ENCODE data around the gene IMMP2L. TPM values are rescaled to one million over a fixed set of nuclear protein-coding genes. Genes with fewer than 3 reads are reported as not detected.

The IMMP2L gene
- total and polyA plus RNA-seq, 3 experiments from 2014 or later, result 13.7 to 23.5 (median 18.0) TPM

DNA sequence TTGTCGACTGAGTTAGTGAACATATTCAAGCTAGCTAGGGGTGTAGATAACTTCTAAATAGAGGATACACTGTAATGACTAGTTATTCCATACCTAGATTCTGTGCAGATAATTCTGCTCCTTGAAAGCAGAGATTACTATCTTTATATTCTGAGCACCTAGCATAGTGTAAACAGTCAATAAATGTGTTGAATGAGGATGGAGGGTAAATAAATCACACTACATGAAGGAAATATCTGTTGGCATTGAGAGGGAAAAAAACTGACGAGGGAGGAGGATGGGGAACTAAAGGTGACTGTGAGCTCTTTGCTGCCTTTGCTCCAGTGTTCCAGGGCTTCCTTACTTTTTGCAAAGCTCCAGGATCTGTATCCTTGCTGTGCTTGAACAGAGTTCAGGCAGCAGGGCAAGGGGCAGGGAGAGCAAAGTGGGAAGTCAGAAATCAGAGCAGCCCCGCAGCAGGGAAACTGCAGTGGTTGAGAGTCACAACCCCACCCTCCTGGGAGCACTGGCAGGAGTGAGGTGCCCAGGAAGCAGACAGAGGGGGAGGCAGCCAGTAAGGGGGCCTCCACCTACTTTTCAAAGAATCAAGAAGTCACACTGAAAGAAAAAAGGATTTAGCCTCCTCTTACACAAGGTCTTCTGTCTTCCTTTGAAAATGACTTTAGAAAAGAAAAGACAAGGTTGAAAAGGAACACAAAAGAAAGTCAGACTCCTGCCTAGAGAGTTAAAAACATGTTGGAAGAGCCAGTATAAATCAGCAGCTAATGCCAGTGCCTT lies 543.1 kb downstream of the IMMP2L start:
- peaks cover 0 to 9% (median 6%) of the 10 kb centered on the region in 3 donors for H3K36me3 Mint-ChIP-seq
- H3K9me3 ChIP-seq (ENCODE audit: low read length), result no peaks in the 10 kb centered on the region
- H3K4me1 ChIP-seq (ENCODE audit: insufficient read depth, low read length), result peaks cover 56% of the 10 kb centered on the region
- CTCF ChIA-PET, result no interaction called here
- H3K27me3 Mint-ChIP-seq, result no peaks in the 10 kb centered on the region
- H3K36me3 ChIP-seq (ENCODE audit: insufficient read depth, low read length), result no peaks in the 10 kb centered on the region
- no peak for DNase-seq
- no peaks in the 10 kb centered on the region for H3K27me3 ChIP-seq (ENCODE audit: insufficient read depth, low read length, poor library complexity, severe bottlenecking)
- H3K9me3 Mint-ChIP-seq, result no peaks in the 10 kb centered on the region
- peaks cover 22 to 71% (median 33%) of the 10 kb centered on the region in 3 donors for H3K4me1 Mint-ChIP-seq
- H3K4me3 ChIP-seq (ENCODE audit: low read length), result peak overlapping the region; percentile 10
- H3K27ac ChIP-seq (ENCODE audit: low read depth, low read length), result no peak overlapping the region
- POLR2A ChIA-PET, result no interaction called here
- peak overlapping the region in 2 of 7 donors; percentile 4 to 16 for H3K4me3 Mint-ChIP-seq
- peak overlapping the region in 4 of 8 donors; percentile 22 to 61 (median 38) for H3K27ac Mint-ChIP-seq

DNA sequence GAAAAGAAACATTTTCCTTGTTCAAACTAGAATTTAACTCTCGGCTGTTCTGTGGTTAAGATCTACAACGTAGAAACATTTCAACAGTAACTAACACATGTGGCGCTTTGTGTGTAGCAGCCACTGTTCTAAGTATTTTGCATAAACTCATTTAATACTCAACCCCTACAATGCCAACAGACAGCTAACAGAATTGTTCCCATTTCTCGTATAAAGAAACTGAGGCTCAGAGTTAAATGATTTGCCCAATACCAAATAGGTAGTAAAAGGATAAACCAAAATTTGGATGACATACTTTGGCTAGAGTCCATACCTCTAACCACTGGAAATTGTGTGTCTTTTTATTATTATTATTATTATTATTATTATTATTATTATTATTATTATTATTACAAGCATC lies 543.8 kb downstream of the IMMP2L start:
- Mint-ChIP-seq H3K4me3 (no peak overlapping the region), H3K27me3 (no peaks in the 10 kb centered on the region), H3K4me1 (peaks cover 25 to 70% (median 38%) of the 10 kb centered on the region in 3 donors), H3K27ac (no peak overlapping the region), H3K36me3 (peaks cover 0 to 9% (median 6%) of the 10 kb centered on the region in 3 donors), H3K9me3 (no peaks in the 10 kb centered on the region)
- no peaks in the 10 kb centered on the region for H3K27me3 ChIP-seq (ENCODE audit: insufficient read depth, low read length, poor library complexity, severe bottlenecking)
- ChIA-PET POLR2A (no interaction called here), CTCF (no interaction called here)
- H3K36me3 ChIP-seq (ENCODE audit: insufficient read depth, low read length), result no peaks in the 10 kb centered on the region
- H3K4me1 ChIP-seq (ENCODE audit: insufficient read depth, low read length), result peaks cover 56% of the 10 kb centered on the region
- no peak overlapping the region for H3K27ac ChIP-seq (ENCODE audit: low read depth, low read length)
- no peaks in the 10 kb centered on the region for H3K9me3 ChIP-seq (ENCODE audit: low read length)
- no peak overlapping the region for H3K4me3 ChIP-seq (ENCODE audit: low read length)
- no peak for DNase-seq

DNA sequence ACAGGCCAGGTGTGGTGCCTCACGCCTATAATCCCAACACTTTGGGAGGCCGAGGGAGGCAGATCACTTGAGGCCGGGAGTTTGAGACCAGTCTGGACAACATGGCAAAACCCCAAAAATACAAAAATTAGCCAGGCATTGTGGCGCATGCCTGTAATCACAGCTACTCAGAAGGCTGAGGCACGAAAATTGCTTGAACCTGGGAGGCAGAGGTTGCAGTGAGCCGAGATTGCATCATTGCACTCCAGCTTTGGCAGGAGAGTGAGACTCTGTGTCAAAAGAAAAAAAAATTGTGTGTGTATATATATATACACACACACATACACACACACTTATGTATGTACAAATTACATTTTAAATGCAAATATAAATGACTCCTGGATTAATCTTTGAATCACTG lies 548.2 kb downstream of the IMMP2L start:
- peaks cover 45 to 78% (median 65%) of the 10 kb centered on the region in 3 donors for H3K4me1 Mint-ChIP-seq
- peak overlapping the region in 5 of 8 donors; percentile 8 to 94 (median 49) for H3K27ac Mint-ChIP-seq
- no peaks in the 10 kb centered on the region for H3K9me3 ChIP-seq (ENCODE audit: low read length)
- no peaks in the 10 kb centered on the region for H3K27me3 ChIP-seq (ENCODE audit: insufficient read depth, low read length, poor library complexity, severe bottlenecking)
- DNase-seq, result no peak
- no peaks in the 10 kb centered on the region for H3K9me3 Mint-ChIP-seq
- no peak overlapping the region for H3K27ac ChIP-seq (ENCODE audit: low read depth, low read length)
- H3K36me3 ChIP-seq (ENCODE audit: insufficient read depth, low read length), result no peaks in the 10 kb centered on the region
- ChIA-PET POLR2A (interaction anchor here (0.6 kb wide), 1 partner anchor 77 kb away, joined by 3 read pairs; no protein-coding TSS in a partner anchor), CTCF (no interaction called here)
- no peaks in the 10 kb centered on the region for H3K27me3 Mint-ChIP-seq
- H3K4me1 ChIP-seq (ENCODE audit: insufficient read depth, low read length), result peaks cover 65% of the 10 kb centered on the region
- no peak overlapping the region for H3K4me3 Mint-ChIP-seq
- H3K4me3 ChIP-seq (ENCODE audit: low read length), result no peak overlapping the region
- H3K36me3 Mint-ChIP-seq, result no peaks in the 10 kb centered on the region

DNA sequence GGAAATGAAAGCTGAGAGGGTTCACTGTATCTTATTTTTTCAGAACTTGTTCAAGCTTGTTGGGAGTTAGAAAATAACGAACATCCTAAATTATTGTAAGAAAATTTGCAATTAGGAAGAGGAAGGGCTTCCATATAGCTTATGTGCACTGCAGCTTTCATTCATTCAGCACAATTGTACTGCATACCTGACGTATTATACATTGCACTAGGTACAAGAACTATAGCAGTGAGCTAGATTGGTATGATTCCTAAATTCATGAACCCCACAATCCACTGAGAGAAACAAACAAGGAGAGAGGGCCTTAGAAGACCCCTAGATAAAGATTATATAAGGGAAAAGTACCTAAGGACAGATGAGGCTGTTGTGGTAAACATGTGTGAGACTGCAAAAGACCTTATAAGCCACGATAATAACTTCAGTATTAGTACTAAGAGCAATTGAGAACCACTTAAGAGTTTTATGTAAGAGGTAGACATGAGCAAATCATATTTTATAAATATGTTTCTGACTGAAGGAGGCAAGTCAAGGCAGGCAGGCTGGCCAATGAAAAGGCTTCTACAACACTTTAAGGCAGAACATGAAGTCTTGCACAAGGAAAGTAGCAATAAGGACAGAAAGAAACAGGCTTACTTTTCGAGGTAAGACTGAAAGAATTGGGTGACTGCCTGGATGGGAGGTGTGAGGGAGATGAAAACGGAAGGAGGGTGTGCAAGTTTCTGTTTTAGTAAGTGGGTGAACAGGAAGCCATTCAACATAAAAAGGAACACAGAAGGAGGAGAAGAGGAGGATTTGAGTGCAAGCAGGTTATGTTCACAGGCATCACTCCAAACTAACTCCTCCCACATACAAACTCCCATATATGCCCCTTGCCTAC lies 549.3 kb downstream of the IMMP2L start:
- no peaks in the 10 kb centered on the region for H3K36me3 Mint-ChIP-seq
- POLR2A ChIA-PET, result interaction anchor here (0.6 kb wide), 2 partner anchors 77 to 78 kb away, joined by 3 to 10 read pairs; no protein-coding TSS in a partner anchor
- H3K9me3 Mint-ChIP-seq, result no peaks in the 10 kb centered on the region
- H3K27ac ChIP-seq (ENCODE audit: low read depth, low read length), result no peak overlapping the region
- no peaks in the 10 kb centered on the region for H3K27me3 ChIP-seq (ENCODE audit: insufficient read depth, low read length, poor library complexity, severe bottlenecking)
- no peaks in the 10 kb centered on the region for H3K9me3 ChIP-seq (ENCODE audit: low read length)
- H3K4me3 ChIP-seq (ENCODE audit: low read length), result peak overlapping the region; percentile 22
- peak overlapping the region in 7 of 8 donors; percentile 72 to 94 (median 83) for H3K27ac Mint-ChIP-seq
- no peaks in the 10 kb centered on the region for H3K27me3 Mint-ChIP-seq
- peak in 3 of 5 donors; percentile 41 to 73 (median 47) for DNase-seq
- no peaks in the 10 kb centered on the region for H3K36me3 ChIP-seq (ENCODE audit: insufficient read depth, low read length)
- peak overlapping the region; percentile 12 to 77 (median 70) for H3K4me3 Mint-ChIP-seq
- peaks cover 42 to 70% (median 61%) of the 10 kb centered on the region in 3 donors for H3K4me1 Mint-ChIP-seq
- CTCF ChIA-PET, result interaction anchor here (0.8 to 1.1 kb wide), 2 partner anchors 61 to 73 kb away, joined by 3 to 4 read pairs; no protein-coding TSS in a partner anchor
- peaks cover 71% of the 10 kb centered on the region for H3K4me1 ChIP-seq (ENCODE audit: insufficient read depth, low read length)

DNA sequence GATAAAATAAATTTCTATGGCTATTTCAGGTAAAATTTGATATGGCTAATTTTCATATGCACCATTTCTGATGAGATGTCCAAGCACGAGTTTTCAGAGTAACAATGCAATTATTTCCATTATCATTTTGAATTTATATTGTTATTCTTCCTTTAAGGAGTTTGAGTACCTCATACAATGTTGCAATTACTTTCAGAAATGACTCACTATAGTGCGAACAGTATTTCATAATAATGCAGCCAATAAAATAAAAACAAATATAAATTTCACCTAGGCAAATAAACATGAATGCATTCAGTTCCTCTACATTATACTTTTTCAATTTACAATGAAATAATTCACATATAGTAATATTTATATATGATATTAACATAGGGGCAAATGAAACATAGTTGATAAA lies 550.1 kb downstream of the IMMP2L start:
- H3K27ac Mint-ChIP-seq, result peak overlapping the region in 6 of 8 donors; percentile 60 to 85 (median 76)
- peaks cover 40 to 63% (median 61%) of the 10 kb centered on the region in 3 donors for H3K4me1 Mint-ChIP-seq
- DNase-seq, result no peak
- no peaks in the 10 kb centered on the region for H3K27me3 ChIP-seq (ENCODE audit: insufficient read depth, low read length, poor library complexity, severe bottlenecking)
- H3K4me3 Mint-ChIP-seq, result peak overlapping the region in 6 of 7 donors; percentile 35 to 76 (median 55)
- no peaks in the 10 kb centered on the region for H3K27me3 Mint-ChIP-seq
- H3K36me3 Mint-ChIP-seq, result no peaks in the 10 kb centered on the region
- ChIA-PET POLR2A (no interaction called here), CTCF (interaction anchor here (0.8 to 1.1 kb wide), 2 partner anchors 62 to 74 kb away, joined by 3 to 4 read pairs; no protein-coding TSS in a partner anchor)
- no peaks in the 10 kb centered on the region for H3K36me3 ChIP-seq (ENCODE audit: insufficient read depth, low read length)
- peaks cover 72% of the 10 kb centered on the region for H3K4me1 ChIP-seq (ENCODE audit: insufficient read depth, low read length)
- no peaks in the 10 kb centered on the region for H3K9me3 ChIP-seq (ENCODE audit: low read length)
- no peak overlapping the region for H3K27ac ChIP-seq (ENCODE audit: low read depth, low read length)
- no peak overlapping the region for H3K4me3 ChIP-seq (ENCODE audit: low read length)
- H3K9me3 Mint-ChIP-seq, result no peaks in the 10 kb centered on the region

DNA sequence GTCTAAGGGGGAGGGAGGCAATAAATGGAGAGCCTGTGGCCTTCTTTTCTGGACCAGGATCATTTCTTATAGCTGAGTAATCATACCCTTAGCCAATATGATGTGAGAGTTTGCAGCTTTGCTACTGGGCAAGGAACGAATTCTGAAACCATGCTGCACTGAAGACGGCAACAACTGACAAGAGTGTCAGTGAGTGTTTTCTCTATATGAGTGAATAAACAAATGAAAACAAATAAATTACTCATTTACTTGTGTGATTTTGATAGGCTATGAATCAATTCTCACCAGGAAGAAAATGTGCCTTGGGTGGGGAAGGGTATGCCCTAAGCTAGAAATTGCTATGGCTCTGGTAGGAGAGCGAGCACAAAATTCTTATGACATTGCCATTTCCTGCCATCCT lies 550.8 kb downstream of the IMMP2L start:
- H3K27ac Mint-ChIP-seq, result peak overlapping the region in 7 of 8 donors; percentile 60 to 88 (median 80)
- Histone ChIP-seq H3K27me3 (ENCODE audit: insufficient read depth, low read length, poor library complexity, severe bottlenecking) (no peaks in the 10 kb centered on the region), H3K27ac (ENCODE audit: low read depth, low read length) (no peak overlapping the region), H3K9me3 (ENCODE audit: low read length) (no peaks in the 10 kb centered on the region), H3K4me3 (ENCODE audit: low read length) (no peak overlapping the region), H3K36me3 (ENCODE audit: insufficient read depth, low read length) (no peaks in the 10 kb centered on the region), H3K4me1 (ENCODE audit: insufficient read depth, low read length) (peaks cover 72% of the 10 kb centered on the region)
- DNase-seq, result no peak
- peaks cover 40 to 63% (median 61%) of the 10 kb centered on the region in 3 donors for H3K4me1 Mint-ChIP-seq
- CTCF ChIA-PET, result no interaction called here
- no peaks in the 10 kb centered on the region for H3K27me3 Mint-ChIP-seq
- POLR2A ChIA-PET, result interaction anchor here (0.5 kb wide), 1 partner anchor 80 kb away, joined by 5 read pairs; no protein-coding TSS in a partner anchor
- H3K4me3 Mint-ChIP-seq, result peak overlapping the region; percentile 35 to 76 (median 47)
- no peaks in the 10 kb centered on the region for H3K36me3 Mint-ChIP-seq
- no peaks in the 10 kb centered on the region for H3K9me3 Mint-ChIP-seq

DNA sequence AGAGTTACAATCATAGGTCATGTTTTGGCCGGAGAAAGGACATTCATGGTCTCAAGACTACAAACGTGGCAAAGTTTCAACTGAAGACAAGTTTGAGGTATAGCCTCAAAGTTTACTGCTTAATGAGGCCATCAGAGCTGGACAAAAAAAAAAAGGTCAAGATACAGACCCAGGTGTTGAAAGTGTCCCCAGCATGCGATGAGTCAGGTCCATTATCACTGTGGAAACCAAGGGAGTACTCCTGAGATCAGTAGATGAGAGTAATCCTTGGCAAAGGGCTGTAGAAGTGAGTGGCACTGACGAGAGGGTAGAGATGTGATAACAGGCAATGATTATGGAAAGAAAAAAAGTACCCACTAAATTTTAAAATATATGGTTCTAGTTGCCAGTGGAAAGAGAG lies 551.5 kb downstream of the IMMP2L start:
- ChIA-PET POLR2A (no interaction called here), CTCF (no interaction called here)
- H3K4me1 Mint-ChIP-seq, result peaks cover 40 to 60% (median 60%) of the 10 kb centered on the region in 3 donors
- Histone ChIP-seq H3K4me1 (ENCODE audit: insufficient read depth, low read length) (peaks cover 73% of the 10 kb centered on the region), H3K27me3 (ENCODE audit: insufficient read depth, low read length, poor library complexity, severe bottlenecking) (no peaks in the 10 kb centered on the region), H3K9me3 (ENCODE audit: low read length) (no peaks in the 10 kb centered on the region), H3K4me3 (ENCODE audit: low read length) (no peak overlapping the region), H3K36me3 (ENCODE audit: insufficient read depth, low read length) (no peaks in the 10 kb centered on the region), H3K27ac (ENCODE audit: low read depth, low read length) (no peak overlapping the region)
- H3K27me3 Mint-ChIP-seq, result no peaks in the 10 kb centered on the region
- H3K9me3 Mint-ChIP-seq, result no peaks in the 10 kb centered on the region
- peak overlapping the region in 7 of 8 donors; percentile 2 to 85 (median 42) for H3K27ac Mint-ChIP-seq
- peak overlapping the region in 5 of 7 donors; percentile 11 to 76 (median 14) for H3K4me3 Mint-ChIP-seq
- DNase-seq, result no peak
- H3K36me3 Mint-ChIP-seq, result no peaks in the 10 kb centered on the region
